Activated CD4-positive, alpha-beta T cell treated with anti-CD3 and anti-CD28 coated beads, Interleukin-10, Interleukin-2, amounts not matched to agents 100 ng/mL and 50 ng/mL, durations not matched to agents 16 hours and 8 hours (primary cell): Measurements from ENCODE around the gene OST4.

ENCODE experiments used
- DNase-seq: peaks from one replicate; pipeline ENCODE4 v3.0.0-alpha.2; 2020

OST4 gene

GRCh38 chr2:27050996-27051901, 20.2 kb downstream of the OST4 start, which contains the start of gene AGBL5:
TSS of gene AGBL5 (plus strand) at chr2:27051668. CDS start at chr2:27052959, 1,291 bp downstream.
- peak; percentile 98 for DNase-seq

- DNase-seq: peak; percentile 92
Observed at GRCh38 chr2:27050281-27050995, 21.0 kb downstream of the OST4 start.

- DNase-seq: peak; percentile 74
Observed at GRCh38 chr2:27049422-27050280, 21.8 kb downstream of the OST4 start.

- no peak for DNase-seq
Observed at GRCh38 chr2:27042985-27043634, 28.3 kb downstream of the OST4 start.

DNA sequence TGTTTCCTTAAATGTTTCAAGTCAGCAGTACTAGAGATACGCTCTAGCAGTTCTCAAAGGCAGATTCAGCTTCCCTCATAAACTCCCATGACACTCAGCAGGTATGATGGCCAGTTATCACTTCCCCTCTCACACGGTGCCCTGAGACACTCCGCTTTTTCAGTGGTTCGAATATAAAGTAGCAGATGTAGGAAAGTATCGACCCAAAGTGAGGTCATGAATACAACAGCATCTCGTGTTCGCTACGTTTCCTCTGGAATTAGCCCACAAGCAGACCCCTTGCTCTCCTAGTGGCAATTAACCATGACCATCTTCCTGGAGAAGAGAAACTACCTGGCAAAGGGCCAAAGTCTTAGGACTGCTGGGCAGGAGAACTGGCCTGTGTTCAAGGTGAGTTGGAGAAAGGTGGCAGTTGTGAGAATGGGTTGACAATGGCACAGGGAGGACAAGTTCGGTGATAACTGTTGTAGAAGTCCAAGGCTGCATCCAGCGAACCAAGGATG, 29.2 kb downstream of the OST4 start:
- no peak for DNase-seq

- no peak for DNase-seq
Observed at GRCh38 chr2:27041752-27042151, 29.7 kb downstream of the OST4 start.

GRCh38 chr2:27040282-27040681, 31.2 kb downstream of the OST4 start:
- no peak for DNase-seq

DNA sequence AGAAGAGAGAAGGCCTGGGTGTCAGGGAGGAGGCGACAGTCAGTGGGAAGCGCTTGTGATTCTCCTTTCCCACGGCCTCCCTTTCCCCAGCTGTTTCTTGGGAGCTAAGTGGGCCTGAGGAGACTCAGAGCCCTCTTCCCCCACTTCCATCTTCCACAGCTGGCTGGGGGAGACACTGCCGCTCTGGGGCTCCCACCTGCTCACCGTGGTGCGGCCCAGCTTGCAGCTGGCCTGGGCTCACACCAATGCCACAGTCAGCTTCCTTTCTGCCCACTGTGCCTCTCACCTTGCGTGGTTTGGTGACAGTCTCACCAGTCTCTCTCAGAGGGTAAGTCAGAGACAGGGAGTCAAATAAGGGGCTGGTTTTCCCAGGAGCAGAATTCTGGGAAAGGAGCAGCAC, 31.6 kb downstream of the OST4 start:
- no peak for DNase-seq

DNA sequence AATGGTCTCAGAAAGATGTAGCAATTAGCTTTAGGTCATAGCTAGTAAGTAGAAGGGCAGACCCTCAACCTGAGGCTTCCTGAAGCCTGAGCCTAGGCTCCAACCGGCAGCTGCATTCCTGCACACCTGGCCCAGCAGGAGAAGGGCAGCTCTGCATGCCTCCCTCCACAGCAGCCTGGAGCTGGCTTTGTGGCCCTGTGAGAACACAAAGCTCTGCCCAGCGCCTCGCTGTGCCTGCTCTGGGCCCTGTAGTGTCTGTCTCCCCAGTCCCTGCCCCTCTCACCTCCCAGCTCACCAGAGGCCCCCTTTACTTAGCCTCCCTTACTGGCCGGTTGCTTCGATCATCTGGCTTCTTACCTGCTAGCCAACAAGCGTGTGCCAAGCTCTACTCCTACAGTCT, 32.0 kb downstream of the OST4 start:
- DNase-seq: no peak

GRCh38 chr2:27038631-27039339, 32.7 kb downstream of the OST4 start:
- no peak for DNase-seq

- no peak for DNase-seq
Observed at GRCh38 chr2:27038012-27038411, 33.4 kb downstream of the OST4 start.

DNA sequence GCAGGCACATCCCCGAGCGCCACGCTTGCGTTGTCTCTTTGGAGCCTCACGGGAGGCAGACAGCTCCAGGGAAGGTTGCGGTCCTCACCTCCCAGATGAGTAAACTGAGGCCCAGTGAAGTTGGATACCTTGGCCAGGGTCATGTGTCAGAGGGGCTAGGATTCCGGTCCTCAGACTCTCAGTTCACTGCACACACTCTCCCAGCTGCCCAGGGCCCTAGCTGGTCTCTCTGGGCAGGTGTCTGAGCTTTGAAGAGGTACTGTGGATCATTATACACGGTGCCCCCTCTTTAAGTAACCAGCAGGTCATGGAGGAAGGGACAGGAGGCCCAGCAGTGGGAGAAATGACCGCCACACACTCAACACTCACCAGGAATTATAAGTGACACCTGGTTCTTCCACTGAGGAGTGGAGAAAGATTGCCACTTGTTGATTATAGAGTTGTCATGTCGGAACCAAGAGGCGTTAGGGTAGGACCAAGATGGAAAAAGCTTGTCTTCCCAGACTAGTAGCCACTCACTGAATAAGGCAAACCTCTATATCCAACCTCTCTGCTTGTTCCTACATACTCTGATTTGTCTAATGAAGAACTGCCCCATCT, 38.1 kb downstream of the OST4 start:
- DNase-seq: no peak

- DNase-seq: peak; percentile 95
Observed at GRCh38 chr2:27032495-27033252, 38.8 kb downstream of the OST4 start, which contains the start of gene TMEM214. TSS of gene TMEM214 (plus strand) at chr2:27032965. CDS start at chr2:27033016, 51 bp downstream.

DNA sequence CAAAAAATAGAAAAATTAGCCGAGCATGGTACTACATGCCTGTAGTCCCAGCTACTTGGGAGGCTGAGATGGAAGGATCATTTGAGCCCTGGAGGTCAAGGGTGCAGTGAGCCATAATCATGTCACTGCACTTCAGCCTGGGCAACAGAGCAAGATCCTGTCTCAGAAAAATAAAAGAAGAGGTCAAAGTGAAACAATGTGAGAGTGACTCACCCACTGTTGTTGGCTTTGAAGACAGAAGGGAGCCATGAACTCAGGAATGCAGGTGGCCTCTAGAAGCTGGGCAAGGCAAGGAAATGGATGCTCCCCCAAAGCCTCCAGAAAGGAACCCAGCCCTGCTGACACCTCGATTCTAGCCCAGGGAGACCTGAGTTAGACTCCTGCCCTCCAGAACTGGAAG, 42.4 kb downstream of the OST4 start:
- DNase-seq: no peak

- DNase-seq: no peak
Observed at GRCh38 chr2:27027211-27027651, 44.2 kb downstream of the OST4 start.

DNA sequence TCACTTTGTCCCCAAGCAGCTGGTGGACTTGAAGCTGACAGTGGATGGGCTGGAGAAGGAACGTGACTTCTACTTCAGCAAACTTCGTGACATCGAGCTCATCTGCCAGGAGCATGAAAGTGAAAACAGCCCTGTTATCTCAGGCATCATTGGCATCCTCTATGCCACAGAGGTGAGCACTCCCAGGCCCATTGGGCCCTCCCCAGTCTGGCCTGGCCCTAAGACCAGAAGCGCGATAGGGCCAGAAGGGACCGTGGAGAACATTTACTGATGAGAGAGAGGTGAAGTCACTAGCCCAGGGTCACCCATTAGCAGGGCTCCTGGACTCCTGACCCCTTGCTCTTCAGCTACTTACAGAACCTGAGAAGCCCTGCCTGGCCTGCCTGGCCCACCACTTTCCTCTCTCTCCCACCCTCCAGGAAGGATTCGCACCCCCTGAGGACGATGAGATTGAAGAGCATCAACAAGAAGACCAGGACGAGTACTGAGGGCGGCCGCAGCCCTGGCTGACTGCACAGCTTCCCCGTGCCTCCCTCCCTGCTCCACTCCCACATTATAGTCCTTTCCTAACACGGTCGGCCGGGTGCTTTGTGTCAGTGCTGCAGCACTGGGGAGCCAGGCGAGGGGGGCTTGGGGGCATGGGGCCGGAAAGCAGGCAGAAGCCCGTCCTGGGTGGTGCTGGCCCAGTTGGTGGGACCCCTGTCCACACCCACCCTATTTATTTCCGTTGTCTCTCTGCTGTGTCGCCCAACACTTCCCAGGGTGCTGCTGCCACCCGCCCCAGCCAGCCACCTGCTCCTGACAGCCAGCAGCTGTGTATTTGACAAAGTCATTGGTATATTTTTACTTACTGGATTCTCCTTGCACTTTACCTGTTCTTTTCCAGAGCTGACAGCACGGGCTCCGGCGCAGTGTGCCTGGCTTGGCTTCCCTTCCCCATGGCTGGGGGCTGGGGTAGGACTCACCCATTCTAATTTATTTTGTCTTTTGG, 45.3 kb downstream of the OST4 start:
- DNase-seq: no peak

DNA sequence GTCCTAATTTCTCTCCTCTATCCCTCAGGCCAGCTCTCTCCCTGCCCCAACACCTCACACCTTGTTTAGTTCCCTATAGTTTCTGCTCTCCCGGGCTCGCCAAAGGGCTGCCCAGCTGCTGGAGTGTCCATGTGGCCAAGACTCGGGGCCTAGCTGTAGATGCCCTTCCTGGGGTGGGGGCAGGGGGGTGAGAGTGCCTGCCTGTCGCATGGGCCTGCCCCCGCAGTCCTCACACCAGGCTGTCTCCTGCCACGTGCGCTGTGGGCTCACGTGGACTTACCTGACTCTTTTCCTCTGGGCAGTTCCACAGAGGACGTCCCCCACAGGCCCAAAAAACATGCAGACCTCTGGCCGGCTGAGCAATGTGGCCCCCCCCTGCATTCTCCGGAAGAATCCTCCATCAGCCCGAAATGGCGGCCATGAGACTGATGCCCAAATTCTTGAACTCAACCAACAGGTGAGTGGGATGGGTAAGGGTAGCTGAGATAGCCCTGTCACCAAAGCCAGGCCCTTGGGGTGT, 46.1 kb downstream of the OST4 start:
- DNase-seq: no peak

- DNase-seq: no peak
Observed at GRCh38 chr2:27024812-27025211, 46.6 kb downstream of the OST4 start.

DNA sequence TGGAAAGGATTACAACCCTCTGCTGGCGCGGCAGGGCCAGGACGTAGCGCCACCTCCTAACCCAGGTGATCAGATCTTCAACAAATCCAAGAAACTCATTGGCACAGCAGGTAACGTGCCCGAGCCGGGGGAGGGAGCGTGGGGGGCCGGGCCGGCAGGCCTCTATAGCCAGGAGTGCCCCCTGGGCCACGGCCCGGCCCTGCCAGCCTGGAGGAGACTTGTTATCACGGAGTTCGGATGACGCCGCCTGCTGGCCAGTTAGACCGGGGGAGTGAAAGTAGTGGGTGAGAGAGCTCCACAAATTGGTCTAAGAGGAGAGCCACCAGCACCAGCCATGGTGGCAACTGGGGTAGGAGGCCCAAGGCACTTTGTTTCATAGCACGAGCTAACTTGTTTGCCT, 47.3 kb downstream of the OST4 start:
- DNase-seq: no peak
